ENCODE data around the gene SORBS2.

Gene SORBS2

DNA sequence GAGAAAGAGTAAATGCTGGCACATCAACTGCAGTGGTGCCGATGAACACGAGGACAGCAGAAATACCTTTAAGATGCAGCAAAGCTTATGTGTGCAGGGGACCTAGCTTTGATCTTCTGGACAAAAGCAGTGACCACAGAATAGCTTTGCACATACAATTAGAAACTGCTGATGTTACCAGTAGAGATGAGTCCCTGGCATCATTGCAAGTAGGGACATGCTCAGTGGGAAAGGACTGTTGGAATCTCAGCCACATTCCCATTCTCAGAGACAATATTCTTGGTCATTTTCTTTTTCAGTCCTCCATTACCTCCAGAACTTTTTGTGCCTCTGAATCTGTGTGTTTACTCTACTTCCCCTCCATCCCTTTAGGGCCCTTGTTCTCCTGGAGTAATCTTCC lies 259.7 kb downstream of the SORBS2 start:
- no peak for DNase-seq (ENCODE audit: low read depth)

- no peak for DNase-seq (ENCODE audit: low read depth)
Measured at GRCh38 chr4:185550933-185551332, 261.1 kb downstream of the SORBS2 start.

- no peak for DNase-seq (ENCODE audit: low read depth)
Measured at GRCh38 chr4:185549095-185549639, 262.8 kb downstream of the SORBS2 start.

DNA sequence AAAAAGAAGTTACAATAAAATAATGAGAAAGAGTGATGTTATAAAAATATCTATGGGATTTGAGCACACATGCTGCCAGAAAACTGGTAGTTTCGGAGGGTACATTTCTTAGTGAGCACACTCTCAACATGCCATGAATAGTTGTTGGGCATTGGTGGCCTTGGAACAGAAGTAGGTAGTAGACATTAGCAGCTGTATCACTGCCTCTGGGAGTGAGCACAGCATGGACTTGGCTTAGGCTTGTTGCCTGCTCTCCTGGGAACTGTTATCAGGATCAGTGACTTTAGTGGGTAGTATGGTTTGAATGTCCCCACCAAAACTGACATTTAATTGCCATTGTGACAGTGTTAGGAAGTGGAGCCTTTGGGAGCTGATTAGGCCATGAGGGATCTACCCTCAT lies 263.4 kb downstream of the SORBS2 start:
- no peak for DNase-seq (ENCODE audit: low read depth)

- DNase-seq (ENCODE audit: low read depth), result no peak
Measured at GRCh38 chr4:185546335-185546734, 265.7 kb downstream of the SORBS2 start.

DNA sequence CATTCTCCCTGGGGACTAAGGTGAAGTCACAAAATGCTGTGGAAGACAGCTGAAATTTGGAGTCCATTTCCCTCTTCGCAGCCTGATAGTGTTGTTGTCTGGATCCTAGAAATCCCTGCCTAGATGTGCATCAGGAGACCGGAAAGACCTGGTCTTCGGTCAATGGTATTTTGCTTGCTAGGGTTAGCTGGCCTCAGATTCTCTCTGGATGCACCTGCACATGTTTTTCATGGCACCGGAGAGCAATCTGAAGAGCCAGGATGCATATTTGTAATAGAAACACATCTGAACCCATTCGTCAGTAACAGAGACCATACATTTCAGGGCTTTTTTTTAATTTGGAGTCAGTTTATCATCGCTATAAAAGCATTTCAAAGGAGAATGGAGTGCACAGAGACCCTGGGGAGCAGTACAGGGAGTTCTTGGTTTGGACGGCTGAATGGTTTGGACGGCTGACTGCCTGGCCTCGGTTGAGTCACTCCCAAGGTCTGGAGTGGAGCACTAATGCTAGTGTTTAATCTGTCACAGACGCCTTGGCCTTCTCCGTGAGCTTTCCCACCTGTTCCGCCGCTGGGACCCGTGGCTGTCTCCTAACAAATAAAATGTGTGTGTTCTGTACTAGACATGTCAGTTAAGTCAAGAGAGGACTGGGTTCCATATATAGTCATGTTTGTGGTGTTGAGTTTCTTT lies 269.2 kb downstream of the SORBS2 start:
- no peak for DNase-seq (ENCODE audit: low read depth)

DNA sequence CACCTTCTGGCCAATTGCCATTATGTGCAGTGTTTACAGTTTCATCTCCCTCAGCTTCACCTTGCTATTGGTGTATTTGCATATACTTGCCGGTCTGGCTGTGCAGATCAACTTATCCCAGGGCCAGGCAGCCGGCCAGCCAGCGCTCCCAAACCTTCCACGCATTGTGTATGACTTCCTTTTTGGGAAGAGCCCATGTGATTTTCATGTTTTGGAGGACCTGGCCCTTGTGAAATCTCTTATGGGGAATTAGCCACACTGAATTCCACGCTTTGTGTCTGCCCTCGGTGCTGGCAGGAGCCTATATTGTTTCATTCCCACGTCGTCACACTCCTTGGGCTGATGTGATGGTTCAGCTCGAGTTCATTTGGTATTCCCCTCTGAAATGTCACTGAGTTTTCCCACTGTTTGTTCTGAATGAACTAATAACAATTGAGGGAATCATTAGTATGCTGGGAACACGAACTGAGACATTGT lies 270.7 kb downstream of the SORBS2 start:
- DNase-seq (ENCODE audit: low read depth), result no peak

DNA sequence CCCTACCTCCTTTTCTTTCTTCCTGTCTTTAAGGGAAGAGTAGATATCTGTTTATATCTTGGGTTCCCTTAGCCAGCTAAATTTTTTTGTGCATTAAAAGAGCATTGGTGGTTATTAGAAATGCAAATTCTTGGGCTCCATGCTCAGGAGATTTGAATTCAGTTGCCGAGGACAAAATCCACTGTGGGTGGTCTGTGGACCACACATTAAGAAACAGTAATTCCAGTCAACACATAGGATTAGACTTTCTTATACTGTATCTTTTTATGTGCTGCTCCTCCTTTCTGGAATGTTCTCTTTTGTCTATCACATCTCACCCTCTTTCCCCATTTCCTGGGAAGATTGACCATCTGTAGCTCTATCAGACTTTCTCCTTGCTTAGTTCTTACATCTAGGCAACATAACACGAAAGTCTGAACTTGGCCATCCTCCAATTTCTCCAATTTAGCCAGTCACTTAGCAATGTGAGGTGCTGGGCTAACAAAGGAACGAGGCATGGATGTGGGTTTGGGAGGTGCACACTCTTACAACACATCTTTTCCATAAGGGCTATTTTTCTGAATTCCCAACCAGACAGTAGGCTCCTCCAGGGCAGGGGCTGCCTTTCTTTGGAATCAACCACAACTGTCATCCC lies 271.4 kb downstream of the SORBS2 start:
- no peak for DNase-seq (ENCODE audit: low read depth)

DNA sequence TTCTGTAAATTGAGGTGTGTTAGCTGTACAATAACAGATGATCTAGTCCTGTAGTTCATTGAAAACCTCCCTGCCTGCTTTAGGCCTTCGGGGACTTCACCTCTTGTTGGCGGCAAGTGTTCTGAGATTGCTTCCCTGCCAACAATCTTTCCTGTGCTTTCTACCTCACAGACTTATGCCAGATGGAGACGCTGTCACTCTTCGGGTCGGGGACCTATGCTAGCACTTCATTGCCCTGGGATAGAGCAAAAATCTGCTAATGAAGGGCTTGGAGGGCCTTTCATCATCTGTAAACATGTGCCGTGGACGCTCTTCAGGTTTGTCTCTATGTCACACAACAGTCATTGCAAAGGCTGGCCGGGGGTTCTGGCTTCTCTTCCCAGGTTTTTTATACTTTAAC lies 272.0 kb downstream of the SORBS2 start:
- no peak for DNase-seq (ENCODE audit: low read depth)

DNA sequence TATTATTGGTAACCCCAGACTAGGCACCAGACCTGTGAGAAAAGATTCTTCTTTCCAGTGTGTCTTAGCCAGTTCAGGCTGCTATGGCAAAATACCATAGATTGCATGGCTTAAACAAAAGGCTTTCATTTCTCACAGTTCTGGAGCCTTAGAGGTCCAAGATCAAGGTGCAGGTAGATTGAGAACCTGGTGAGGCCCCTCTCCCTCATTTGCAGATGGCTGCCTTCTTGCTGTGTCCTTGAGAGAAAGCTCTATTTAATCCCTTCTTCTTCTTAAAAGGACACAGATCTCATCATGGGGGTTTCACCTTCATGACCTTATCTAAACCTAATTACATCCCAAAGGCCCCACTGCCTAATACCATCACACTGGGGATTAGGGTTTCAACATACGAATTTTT lies 273.2 kb downstream of the SORBS2 start:
- no peak for DNase-seq (ENCODE audit: low read depth)

- no peak for DNase-seq (ENCODE audit: low read depth)
Measured at GRCh38 chr4:185536411-185536709, 275.6 kb downstream of the SORBS2 start.

DNA sequence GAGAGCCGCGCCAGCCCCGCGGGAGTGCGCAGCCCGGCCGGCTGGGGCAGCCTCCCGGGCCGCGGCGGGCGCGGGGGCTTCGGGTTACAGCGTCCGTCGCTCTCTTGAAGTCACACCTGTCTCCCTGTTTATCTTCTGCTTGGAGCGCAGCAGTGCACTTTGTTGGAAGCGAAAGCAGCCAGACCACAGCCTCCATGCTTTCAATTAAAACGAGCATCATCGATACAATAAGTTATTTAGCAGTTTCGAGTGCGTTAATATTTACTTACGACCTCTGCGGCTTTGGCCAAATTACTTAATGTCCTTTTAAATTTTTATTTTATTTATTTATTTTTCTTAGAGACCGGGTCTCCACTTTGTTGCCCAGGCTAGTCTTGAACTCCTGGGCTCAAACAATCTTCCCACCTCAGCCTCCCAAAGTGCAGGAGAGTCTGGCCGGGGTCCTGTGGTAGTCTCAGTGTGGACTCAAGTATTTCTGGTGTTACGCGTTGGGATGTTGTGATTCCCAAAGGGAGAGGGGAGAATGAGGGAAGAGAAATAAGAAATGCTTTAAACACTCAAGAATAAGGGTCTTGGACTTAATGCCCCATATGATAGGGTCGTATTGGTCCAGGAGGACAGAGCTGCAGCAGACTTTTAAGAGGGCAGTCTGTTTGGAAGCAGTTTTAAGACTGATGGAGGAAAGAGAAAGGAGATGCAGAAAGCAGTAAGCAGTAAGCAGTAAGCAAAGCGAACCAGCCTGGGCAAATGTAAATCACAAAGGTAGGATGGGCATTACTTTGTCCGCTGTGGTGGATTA lies 276.2 kb downstream of the SORBS2 start:
- no peak for DNase-seq (ENCODE audit: low read depth)
